HepG2 (cell line): ENCODE measurements around the gene SLIT3. TPM values are rescaled to one million over a fixed set of nuclear protein-coding genes. Genes with fewer than 3 reads are reported as not detected.

Experiments
- ATAC-seq: fragments of 200-7000 bp; cut with Tn5 transposase; 3 replicates; pipeline ENCODE4 v1.9.1; 2020; ENCODE audit warnings: mild to moderate bottlenecking, moderate library complexity
- BruUV-seq: library from RNA; stranded (reverse); fragments of 400-500 nt; replicated peaks from 2 replicates; lab custom pipeline; 2021; lab: Mats Ljungman, UMichigan
- CTCF ChIA-PET: fragments of 300-600 bp; formaldehyde crosslinking; extraction: SDS; loops from one replicate; lab custom pipeline; 2021; ENCODE audit warnings: low total read pairs, inconsistent platforms, low intra/inter-chr PET ratio; lab: Yijun Ruan, JAX
- POLR2A ChIA-PET: fragments of 350-600 bp; sonication (Branson Sonifier 250); formaldehyde crosslinking; loops from one replicate; lab custom pipeline; 2020; ENCODE audit warnings: antibody characterized with exemption, inconsistent platforms; lab: Yijun Ruan, JAX
- DNase-seq: peaks from one replicate; pipeline ENCODE4 v3.0.0-alpha.2; 2015; ENCODE audit warnings: low spot score
- FAIRE-seq: peaks from 3 replicates; lab custom pipeline; 2011; peaks lifted over from hg19 to GRCh38; lab: Jason Lieb, UNC
- H2AFZ ChIP-seq: one replicate; pipeline ENCODE4 v1.6.1; 2011; ENCODE audit warnings: low read length, inconsistent platforms
- H3K27ac ChIP-seq: fragments of 300-600 bp; 3 replicates; pipeline ENCODE4 v1.8.0; 2011; ENCODE audit warnings: mixed run types, mild to moderate bottlenecking, mixed read lengths, low read length, inconsistent platforms; ENCODE audit not compliant: insufficient read depth; ENCODE audit errors: extremely low read length
- H3K27me3 ChIP-seq, 2 experiments: fragments of 200-600 bp in 1 of 2; 2 replicates in 1 of 2; 3 replicates in 1 of 2; pipeline versions ENCODE4 v1.6.0 to v1.8.0; 2011; ENCODE audit warnings: low read length in 2 of 2, mild to moderate bottlenecking in 2 of 2, moderate library complexity in 2 of 2, inconsistent platforms in 1 of 2; ENCODE audit not compliant: insufficient read depth in 2 of 2, control insufficient read depth in 1 of 2
- H3K36me3 ChIP-seq, 2 experiments: fragments of 200-600 bp in 1 of 2; replicated peaks in 1 of 2; 2 replicates in 1 of 2; 3 replicates in 1 of 2; pipeline versions ENCODE4 v1.5.1 to v1.8.0; 2011; ENCODE audit warnings: low read length in 2 of 2, inconsistent platforms in 1 of 2; ENCODE audit not compliant: insufficient read depth in 2 of 2, control insufficient read depth in 1 of 2
- H3K4me1 ChIP-seq: 2 replicates; pipeline ENCODE4 v1.5.1; 2012; ENCODE audit warnings: low read length, inconsistent platforms; ENCODE audit not compliant: insufficient read depth
- H3K4me2 ChIP-seq: 2 replicates; pipeline ENCODE4 v1.6.0; 2011; ENCODE audit warnings: low read depth, low read length, inconsistent platforms
- H3K4me3 ChIP-seq, 3 experiments: fragments of 200-600 bp in 1 of 3; sonication (generic), shearing (Covaris generic) in 1 of 3; replicated peaks in 1 of 3; 2 replicates each; pipeline ENCODE4 v1.5.1; 2011 to 2016; ENCODE audit warnings: low read length in 3 of 3, inconsistent platforms in 2 of 3, low read depth in 2 of 3, mild to moderate bottlenecking in 2 of 3, control low read depth in 1 of 3, mixed read lengths in 1 of 3; ENCODE audit not compliant: insufficient read depth in 1 of 3
- H3K79me2 ChIP-seq: one replicate; pipeline ENCODE4 v1.6.1; 2011; ENCODE audit warnings: low read length, inconsistent platforms; ENCODE audit not compliant: insufficient read depth
- H3K9ac ChIP-seq: 2 replicates; pipeline ENCODE4 v1.6.0; 2011; ENCODE audit warnings: mild to moderate bottlenecking, low read depth, low read length, inconsistent platforms; ENCODE audit not compliant: insufficient read depth
- H3K9me3 ChIP-seq: 2 replicates; pipeline ENCODE4 v1.5.1; 2012; ENCODE audit warnings: mild to moderate bottlenecking, low read length
- H4K20me1 ChIP-seq: 2 replicates; pipeline ENCODE4 v1.6.0; 2011; ENCODE audit warnings: inconsistent platforms, mild to moderate bottlenecking, low read length, moderate library complexity; ENCODE audit not compliant: insufficient read depth
- ETV6 ChIP-seq: sonication (generic); formaldehyde crosslinking; conservative IDR thresholded peaks from 2 replicates; pipeline ENCODE4 v1.4.0; 2020; ENCODE audit warnings: missing genetic modification reagents
- HMGXB4 ChIP-seq, 2 experiments: sonication (generic) in 1 of 2; formaldehyde crosslinking in 1 of 2; IDR thresholded peaks; 2 replicates each; pipeline versions ENCODE4 v1.4.0 to v1.6.1; 2018 to 2020; ENCODE audit warnings: missing genetic modification reagents in 2 of 2, borderline replicate concordance in 1 of 2, low read depth in 1 of 2, mild to moderate bottlenecking in 1 of 2, missing biosample characterization in 1 of 2
- NFIB ChIP-seq: sonication (generic); formaldehyde crosslinking; IDR thresholded peaks from 2 replicates; pipeline ENCODE4 v1.9.0; 2021; ENCODE audit warnings: missing genetic modification reagents, mild to moderate bottlenecking, borderline replicate concordance
- SNRNP70 ChIP-seq: fragments of 200-400 bp; formaldehyde crosslinking; IDR thresholded peaks from 2 replicates; pipeline ENCODE4 v1.6.1; 2017; ENCODE audit warnings: mild to moderate bottlenecking, low read depth, low read length, moderate library complexity
- SOX6 ChIP-seq, 2 experiments: fragments of 450-650 bp in 1 of 2; sonication (generic) in 1 of 2; formaldehyde crosslinking in 1 of 2; IDR thresholded peaks; 2 replicates each; pipeline versions ENCODE4 v1.4.0 to v1.6.1; 2017 to 2020; ENCODE audit warnings: antibody characterized with exemption in 1 of 2, mild to moderate bottlenecking in 1 of 2, missing genetic modification reagents in 1 of 2
- ZNF142 ChIP-seq: sonication (generic); formaldehyde crosslinking; IDR thresholded peaks from 2 replicates; pipeline ENCODE4 v1.4.0; 2020; ENCODE audit warnings: missing genetic modification reagents
- ZNF496 ChIP-seq: sonication (generic); formaldehyde crosslinking; IDR thresholded peaks from 2 replicates; pipeline ENCODE4 v1.8.1; 2023; ENCODE audit warnings: mild to moderate bottlenecking, moderate library complexity, missing genetic modification reagents; ENCODE audit not compliant: insufficient replicate concordance
- ZNF543 ChIP-seq: sonication (generic); formaldehyde crosslinking; IDR thresholded peaks from 2 replicates; pipeline ENCODE4 v1.4.0; 2020; ENCODE audit warnings: mild to moderate bottlenecking, missing genetic modification reagents
- ZNF580 ChIP-seq: IDR thresholded peaks from 2 replicates; pipeline ENCODE4 v1.6.1; 2016; ENCODE audit warnings: low read depth, borderline replicate concordance
- WGBS: methylation state at CpG from one replicate; pipeline ENCODE4 v1.1.6; 2017; ENCODE audit warnings: low lambda C conversion rate; 5-methylcytosine and 5-hydroxymethylcytosine counted together
- in situ Hi-C: cut with HindIII; loops from 2 replicates; pipeline ENCODE4 v1.10.0; 2017; ENCODE audit warnings: low pct_unique_long_range_greater_than_20kb; ENCODE audit not compliant: extremely low pct_ligation_motif_present
- intact Hi-C: fragments of 100-400 bp; cut with micrococcal nuclease; formaldehyde crosslinking; loops from one replicate; pipeline ENCODE4 v1.10.0; 2022; ENCODE audit not compliant: unreplicated experiment
- polyA plus RNA-seq, 8 experiments: library from polyadenylated mRNA; depleted of rRNA in 3 of 8; stranded (reverse) in 7 of 8; unstranded in 1 of 8; fragments of >200 nt; fragmentation: Illumina TruSeq in 4 of 8; extraction: Trizol in 4 of 8; gene quantifications; 2 replicates each; pipeline versions ENCODE4 v1.2.1 to v1.2.3, GENCODE V29; 2011 to 2016; ENCODE audit warnings: low read depth in 4 of 8, missing spikeins in 1 of 8, mixed read lengths in 1 of 8; ENCODE audit not compliant: insufficient read depth in 1 of 8
- total RNA-seq, 5 experiments: library from RNA; depleted of rRNA; stranded (reverse); fragments of >200 nt; fragmentation: Illumina TruSeq; extraction: Trizol; gene quantifications; 2 replicates each; pipeline ENCODE4 v1.2.3, GENCODE V29; 2016; ENCODE audit warnings: low read depth in 1 of 5
- TF ChIP-seq, protein P1 (sequence below): sonication (generic); formaldehyde crosslinking; IDR thresholded peaks from 2 replicates; pipeline ENCODE4 v1.8.0; 2022; ENCODE audit warnings: mild to moderate bottlenecking, missing genetic modification reagents, borderline replicate concordance
- TF ChIP-seq, protein P2 (sequence below): IDR thresholded peaks from 2 replicates; pipeline ENCODE4 v1.6.1; 2016; ENCODE audit warnings: missing genetic modification reagents, missing compliant biosample characterization

SLIT3 gene
- total and polyA plus RNA-seq, 2 of the 13 experiments (the other 11 are each of a cell fraction or from before 2014, with no cell fraction given): not detected

GRCh38 chr5:168796593-168797580 lies 504.1 kb downstream of the SLIT3 start:
- in situ Hi-C loops: no loop called here
- BruUV-seq: no TSS peak
- ChIA-PET CTCF (no interaction called here), POLR2A (no interaction called here)
- no peak overlapping the region for H2AFZ ChIP-seq
- FAIRE-seq: no peak
- no peak overlapping the region for H3K4me2 ChIP-seq
- no peaks in the 10 kb centered on the region for H3K36me3 ChIP-seq
- H3K9me3 ChIP-seq: no peaks in the 10 kb centered on the region
- ATAC-seq: peak; percentile 66
- H4K20me1 ChIP-seq: no peaks in the 10 kb centered on the region
- WGBS: 7% methylated on average over 8 of the region's 12 CpGs
- H3K27ac ChIP-seq: no peak overlapping the region
- no peak overlapping the region for H3K4me3 ChIP-seq
- H3K27me3 ChIP-seq: peaks cover 2 to 54% of the 10 kb centered on the region in 2 experiments; a peak in 4 of 5 replicates
- H3K4me1 ChIP-seq: no peaks in the 10 kb centered on the region
- intact Hi-C loops: no loop called here
- no peaks in the 10 kb centered on the region for H3K79me2 ChIP-seq
- DNase-seq: no peak
- H3K9ac ChIP-seq: no peak overlapping the region
- TF ChIP-seq HMGXB4 (CRISPR knock-in tag; IDR thresholded peaks at IDR 0.05; ENCODE audit: borderline replicate concordance in 1 of 2, low read depth in 1 of 2) (no peak), SOX6 (IDR thresholded peaks at IDR 0.05) (no peak), SOX6 (CRISPR knock-in tag; IDR thresholded peaks at IDR 0.05) (no peak), ZNF543 (CRISPR knock-in tag) (no peak), ETV6 (CRISPR knock-in tag) (no peak), ZNF580 (no peak), NFIB (CRISPR knock-in tag) (no peak), ZNF142 (no peak), SNRNP70 (no peak), ZNF496 (no peak)
- TF ChIP-seq, protein P1, sequence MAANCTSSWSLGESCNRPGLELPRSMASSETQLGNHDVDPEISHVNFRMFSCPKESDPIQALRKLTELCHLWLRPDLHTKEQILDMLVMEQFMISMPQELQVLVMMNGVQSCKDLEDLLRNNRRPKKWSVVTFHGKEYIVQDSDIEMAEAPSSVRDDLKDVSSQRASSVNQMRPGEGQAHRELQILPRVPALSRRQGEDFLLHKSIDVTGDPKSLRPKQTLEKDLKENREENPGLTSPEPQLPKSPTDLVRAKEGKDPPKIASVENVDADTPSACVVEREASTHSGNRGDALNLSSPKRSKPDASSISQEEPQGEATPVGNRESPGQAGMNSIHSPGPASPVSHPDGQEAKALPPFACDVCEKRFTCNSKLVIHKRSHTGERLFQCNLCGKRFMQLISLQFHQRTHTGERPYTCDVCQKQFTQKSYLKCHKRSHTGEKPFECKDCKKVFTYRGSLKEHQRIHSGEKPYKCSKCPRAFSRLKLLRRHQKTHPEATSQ (CRISPR knock-in tag): no peak
- TF ChIP-seq, protein P2, sequence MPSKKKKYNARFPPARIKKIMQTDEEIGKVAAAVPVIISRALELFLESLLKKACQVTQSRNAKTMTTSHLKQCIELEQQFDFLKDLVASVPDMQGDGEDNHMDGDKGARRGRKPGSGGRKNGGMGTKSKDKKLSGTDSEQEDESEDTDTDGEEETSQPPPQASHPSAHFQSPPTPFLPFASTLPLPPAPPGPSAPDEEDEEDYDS (CRISPR knock-in tag): no peak
